NT2/D1 (cell line): ENCODE results near the gene PRKN.

Experiments used
- SUZ12 ChIP-seq: IDR thresholded peaks from 2 replicates; pipeline ENCODE4 v1.6.1; 2011; ENCODE audit not compliant: insufficient read length, insufficient read depth; ENCODE audit errors: extremely low read depth
- YY1 ChIP-seq: IDR thresholded peaks from 2 replicates; pipeline ENCODE4 v1.6.1; 2011; ENCODE audit not compliant: insufficient read length, insufficient read depth

DNA sequence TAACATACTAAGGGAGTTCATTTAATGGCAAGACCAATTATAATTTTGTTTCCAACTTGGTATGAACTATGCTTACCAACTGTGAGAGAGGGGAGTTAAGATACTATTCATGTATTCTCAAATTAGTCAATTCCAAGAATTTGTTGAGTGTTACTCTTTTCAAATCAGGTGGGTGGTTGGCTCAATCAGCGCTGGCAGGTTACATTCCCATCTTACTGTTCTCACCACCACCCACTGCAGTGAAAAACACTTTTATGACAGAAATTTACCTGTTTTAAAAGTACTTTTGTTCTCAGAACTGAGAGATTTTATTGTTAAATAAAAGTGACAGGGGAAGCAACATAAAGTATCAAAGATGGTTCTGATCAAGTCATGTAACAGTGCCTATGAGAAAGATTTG lies 642.0 kb downstream of the PRKN start:
- TF ChIP-seq YY1 (no peak), SUZ12 (no peak)
